GM12878 (cell line): Measurements from ENCODE around the gene NOS1AP. TPM values are rescaled to one million over a fixed set of nuclear protein-coding genes. Genes with fewer than 3 reads are reported as not detected.

Source experiments
- ATAC-seq: fragments of 200-7000 bp; cut with Tn5 transposase; 3 replicates; pipeline ENCODE4 v1.9.1; 2020; ENCODE audit warnings: mild to moderate bottlenecking, moderate library complexity
- Bru-seq: library from RNA; stranded (reverse); fragments of 400-500 nt; gene quantifications from one replicate; lab custom pipeline; 2021; lab: Mats Ljungman, UMichigan
- BruChase-seq, 2 experiments: library from RNA; stranded (reverse); fragments of 400-500 nt; gene quantifications; one replicate each; lab custom pipeline; 2021; lab: Mats Ljungman, UMichigan
- BruUV-seq: library from RNA; stranded (reverse); fragments of 400-500 nt; replicated peaks from 2 replicates; lab custom pipeline; 2021; lab: Mats Ljungman, UMichigan
- CTCF ChIA-PET: fragments of 300-600 bp; sonication (Branson Sonifier 250); formaldehyde crosslinking; extraction: SDS; loops from one replicate; lab custom pipeline; 2021; ENCODE audit warnings: inconsistent platforms; lab: Yijun Ruan, JAX
- POLR2A ChIA-PET: fragments of 350-600 bp; formaldehyde crosslinking; extraction: SDS; loops from one replicate; lab custom pipeline; 2021; ENCODE audit warnings: inconsistent platforms; lab: Charles Lee
- RAD21 ChIA-PET: fragments of 300-600 bp; sonication (Branson Sonifier 250); formaldehyde crosslinking; loops from one replicate; lab custom pipeline; 2023; ENCODE audit warnings: antibody characterized with exemption; ENCODE audit not compliant: unreplicated experiment; lab: Charles Lee
- SMC1A ChIA-PET: fragments of 300-600 bp; sonication (Branson Sonifier 250); formaldehyde crosslinking; loops from one replicate; lab custom pipeline; 2023; ENCODE audit not compliant: unreplicated experiment, uncharacterized antibody; lab: Charles Lee
- DNase-seq: peaks from one replicate; pipeline ENCODE4 v3.0.0-alpha.2; 2011; ENCODE audit warnings: low read depth, low spot score
- FAIRE-seq: peaks from 3 replicates; lab custom pipeline; 2011; peaks lifted over from hg19 to GRCh38; lab: Jason Lieb, UNC
- H2AFZ ChIP-seq: 2 replicates; pipeline ENCODE4 v1.6.0; 2011; ENCODE audit warnings: low read depth, low read length, control low read depth; ENCODE audit not compliant: control insufficient read depth
- H3K27ac ChIP-seq: 2 replicates; pipeline ENCODE4 v1.5.1; 2011; ENCODE audit warnings: control low read depth; ENCODE audit not compliant: control insufficient read depth, insufficient read depth
- H3K27me3 ChIP-seq, 2 experiments: replicated peaks in 1 of 2; 2 replicates each; pipeline versions ENCODE4 v1.6.0 to v1.6.1; 2011; ENCODE audit warnings: low read length in 1 of 2; ENCODE audit not compliant: control insufficient read depth in 2 of 2, insufficient read depth in 2 of 2
- H3K36me3 ChIP-seq, 2 experiments: 2 replicates each; pipeline ENCODE4 v1.5.1; 2011; ENCODE audit warnings: low read length in 1 of 2; ENCODE audit not compliant: control insufficient read depth in 2 of 2, insufficient read depth in 2 of 2
- H3K4me1 ChIP-seq: 2 replicates; pipeline ENCODE4 v1.6.1; 2011; ENCODE audit warnings: mild to moderate bottlenecking, low read length, moderate library complexity, mixed read lengths; ENCODE audit not compliant: control insufficient read depth, insufficient read depth
- H3K4me2 ChIP-seq: 2 replicates; pipeline ENCODE4 v1.6.0; 2011; ENCODE audit warnings: control low read depth; ENCODE audit not compliant: control insufficient read depth, insufficient read depth
- H3K4me3 ChIP-seq: fragments of 200-600 bp; sonication (generic); 2 replicates; pipeline ENCODE4 v1.5.1; 2016
- H3K79me2 ChIP-seq: 2 replicates; pipeline ENCODE4 v1.6.0; 2011; ENCODE audit warnings: low read length; ENCODE audit not compliant: control insufficient read depth, insufficient read depth
- H3K9ac ChIP-seq: 2 replicates; pipeline ENCODE4 v1.8.0; 2011; ENCODE audit warnings: low read length, control low read depth, mixed read lengths; ENCODE audit not compliant: control insufficient read depth, insufficient read depth
- H3K9me3 ChIP-seq: replicated peaks from 3 replicates; pipeline ENCODE4 v1.5.1; 2011; ENCODE audit warnings: mild to moderate bottlenecking, low read length; ENCODE audit not compliant: control insufficient read depth, insufficient read depth
- H4K20me1 ChIP-seq: 2 replicates; pipeline ENCODE4 v1.6.0; 2011; ENCODE audit not compliant: control insufficient read depth, insufficient read depth
- BACH1 ChIP-seq: fragments of 450-650 bp; IDR thresholded peaks from 2 replicates; pipeline ENCODE4 v1.6.1; 2017; ENCODE audit warnings: mild to moderate bottlenecking, borderline replicate concordance
- BHLHE40 ChIP-seq, 2 experiments: fragments of 450-650 bp in 1 of 2; IDR thresholded peaks; 2 replicates each; pipeline ENCODE4 v1.6.1; 2011 to 2017; ENCODE audit warnings: low read depth in 2 of 2, borderline replicate concordance in 1 of 2, improper control_type of control experiment in 1 of 2, low read length in 1 of 2, mild to moderate bottlenecking in 1 of 2
- EGR1 ChIP-seq, 2 experiments: IDR thresholded peaks; 1 replicate in 1 of 2; 2 replicates in 1 of 2; pipeline ENCODE4 v1.6.1; 2011 to 2012; ENCODE audit warnings: low read depth in 2 of 2, low read length in 2 of 2, borderline replicate concordance in 1 of 2, mild to moderate bottlenecking in 1 of 2, moderate library complexity in 1 of 2
- EZH2 ChIP-seq: IDR thresholded peaks from 2 replicates; pipeline ENCODE4 v1.6.1; 2012; ENCODE audit warnings: low read depth, mild to moderate bottlenecking, control low read depth, inconsistent platforms, low read length, borderline replicate concordance; ENCODE audit not compliant: control insufficient read depth
- GATAD2B ChIP-seq: fragments of 450-650 bp; conservative IDR thresholded peaks from 2 replicates; pipeline ENCODE4 v1.6.1; 2017; ENCODE audit warnings: low read depth, mild to moderate bottlenecking, moderate library complexity
- IKZF1 ChIP-seq: fragments of 450-650 bp; conservative IDR thresholded peaks from 2 replicates; pipeline ENCODE4 v1.6.1; 2017; ENCODE audit warnings: antibody characterized with exemption, mild to moderate bottlenecking
- LARP7 ChIP-seq: fragments of 450-650 bp; IDR thresholded peaks from 2 replicates; pipeline ENCODE4 v1.6.1; 2017; ENCODE audit warnings: mild to moderate bottlenecking
- SUZ12 ChIP-seq: fragments of 200-600 bp; sonication (generic); IDR thresholded peaks from one replicate; pipeline ENCODE4 v1.6.1; 2018; ENCODE audit warnings: antibody characterized with exemption, mild to moderate bottlenecking; ENCODE audit not compliant: unreplicated experiment
- WGBS: methylation state at CpG from one replicate; pipeline ENCODE4 v1.1.6; 2016; ENCODE audit warnings: low lambda C conversion rate; ENCODE audit not compliant: insufficient replicate concordance, insufficient coverage; ENCODE audit errors: missing lambda C conversion rate; 5-methylcytosine and 5-hydroxymethylcytosine counted together
- in situ Hi-C: fragments of 300-500 bp; cut with MboI; formaldehyde crosslinking; loops from 9 replicates; pipeline ENCODE4 v1.14.3; 2018; ENCODE audit warnings: mixed read lengths
- intact Hi-C: fragments of 100-400 bp; cut with micrococcal nuclease; formaldehyde crosslinking; loops from one replicate; pipeline ENCODE4 v1.14.2; 2022; ENCODE audit not compliant: unreplicated experiment
- long read RNA-seq, 2 experiments: library from polyadenylated mRNA; unstranded; transcript quantifications; one replicate each; pipeline ENCODE4 v2.0.0, GENCODE V29; 2019 to 2020
- polyA minus RNA-seq, 3 experiments: library from RNA; depleted of rRNA, polyadenylated mRNA; stranded (reverse); fragments of >200 nt; gene quantifications; 2 replicates each; pipeline ENCODE4 v1.2.3, GENCODE V29; 2011
- polyA plus RNA-seq, 11 experiments: library from polyadenylated mRNA; depleted of rRNA in 4 of 11; unstranded in 6 of 11; stranded (reverse) in 5 of 11; fragments of >200 nt; fragmentation: Nextera tagmentation in 4 of 11; fragmentation: Illumina TruSeq in 1 of 11; extraction: Ambion mirVana in 4 of 11; extraction: Trizol in 1 of 11; gene quantifications; 1 replicate in 1 of 11; 2 replicates in 10 of 11; pipeline versions ENCODE4 v1.2.1 to v1.2.3, GENCODE V29; 2011 to 2016; ENCODE audit warnings: inconsistent platforms in 2 of 11, missing spikeins in 2 of 11, low read depth in 1 of 11
- total RNA-seq, 4 experiments: library from RNA; depleted of rRNA in 3 of 4; stranded (reverse); fragments of >200 nt in 3 of 4; fragmentation: Illumina TruSeq in 1 of 4; extraction: Trizol in 1 of 4; gene quantifications; 2 replicates each; pipeline versions ENCODE4 v1.2.1 to v1.2.3, GENCODE V29; 2013 to 2021
- TF ChIP-seq, protein P1 (sequence below): IDR thresholded peaks from 2 replicates; pipeline ENCODE4 v1.6.1; 2012; ENCODE audit warnings: low read length, inconsistent platforms
- TF ChIP-seq, protein P2 (sequence below): fragments of 450-650 bp; IDR thresholded peaks from 2 replicates; pipeline ENCODE4 v1.6.1; 2017; ENCODE audit warnings: mild to moderate bottlenecking, moderate library complexity

The NOS1AP gene
- not detected in 2 replicates for total RNA-seq (2013; cell fraction: nucleolus; rRNA removed)
- total RNA-seq (2014; rRNA removed) (not detected in 2 replicates), total RNA-seq (2014; rRNA removed; fragmentation: Illumina TruSeq; extraction: Trizol) (not detected in 2 replicates), total RNA-seq (2021) (0.15 TPM in 1 of 2 replicates, not detected in the other), polyA plus RNA-seq (2011; rRNA removed) (not detected in 2 replicates), polyA plus RNA-seq (2014; fragmentation: Illumina TruSeq; extraction: Trizol) (0.03 TPM in 1 of 2 replicates, not detected in the other), polyA plus RNA-seq (2014; fragmentation: Nextera tagmentation; extraction: Ambion mirVana) (not detected), polyA plus RNA-seq (2014; rRNA removed) (not detected in 2 replicates), polyA plus RNA-seq (2016; fragmentation: Nextera tagmentation; extraction: Ambion mirVana) (not detected), polyA minus RNA-seq (2011; rRNA and poly(A)+ RNA removed) (not detected in 2 replicates), Bru-seq, nascent RNA (percentile 17 among the genes with signal in this experiment), BruChase-seq, experiment 1, labeled RNA remaining after a 6-hour chase (percentile 18 among the genes with signal in this experiment), BruChase-seq, experiment 2, labeled RNA remaining after a 2-hour chase (percentile 24 among the genes with signal in this experiment)
- polyA plus RNA-seq (2011; ENCODE audit: low read depth): not detected
- polyA plus RNA-seq (2011; cell fraction: cytosol; rRNA removed): 0.01 TPM in 1 of 2 replicates, not detected in the other
- 0.01 TPM in 1 of 2 replicates, not detected in the other for polyA plus RNA-seq (2011; cell fraction: nucleus; rRNA removed)
- 0.14 TPM in 1 of 2 replicates, not detected in the other for polyA plus RNA-seq (2012)
- not detected in 2 replicates for polyA minus RNA-seq (2011; cell fraction: cytosol; rRNA and poly(A)+ RNA removed)
- polyA minus RNA-seq (2011; cell fraction: nucleus; rRNA and poly(A)+ RNA removed): not detected in 2 replicates
- long read RNA-seq, experiment 1, partial matches to known transcripts: 0 of 1 reads
- long read RNA-seq, experiment 1, other reads (novel, unspliced or antisense): 1 of 1 reads
- long read RNA-seq, experiment 2, partial matches to known transcripts: 0 of 1 reads
- long read RNA-seq, experiment 2, other reads (novel, unspliced or antisense): 1 of 1 reads

DNA sequence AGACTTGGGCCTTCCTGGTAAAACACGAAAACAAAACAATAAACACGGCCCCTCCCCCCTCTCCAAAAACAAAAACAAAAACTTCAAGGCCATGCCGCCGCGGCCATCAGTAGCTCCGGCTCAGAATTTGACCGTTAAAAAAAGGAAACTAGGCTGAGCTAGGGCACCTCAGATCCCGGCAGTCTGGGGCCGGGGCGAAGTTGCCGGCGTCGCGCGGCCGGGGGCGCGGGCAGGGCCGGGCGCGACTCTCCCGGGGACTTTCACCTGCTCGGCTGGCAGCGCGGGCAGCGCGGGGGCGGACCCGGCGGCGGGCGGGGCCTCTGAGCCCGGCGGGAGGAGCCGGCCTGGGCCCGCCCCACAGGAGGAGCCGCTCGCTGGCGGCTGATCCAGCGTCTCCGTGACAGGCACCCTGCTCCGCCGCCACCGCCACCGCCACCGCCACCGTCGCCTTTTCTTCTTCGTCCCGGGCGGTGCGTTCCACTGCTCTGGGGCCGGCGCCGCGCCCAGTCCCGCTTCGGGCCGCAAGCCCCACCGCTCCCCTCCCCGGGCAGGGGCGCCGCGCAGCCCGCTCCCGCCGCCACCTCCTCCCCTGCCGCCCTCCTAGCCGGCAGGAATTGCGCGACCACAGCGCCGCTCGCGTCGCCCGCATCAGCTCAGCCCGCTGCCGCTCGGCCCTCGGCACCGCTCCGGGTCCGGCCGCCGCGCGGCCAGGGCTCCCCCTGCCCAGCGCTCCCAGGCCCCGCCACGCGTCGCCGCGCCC lies at the start of gene NOS1AP:
Gene NOS1AP (plus strand): TSS at position 358 of the 760 bp plus-strand sequence. CDS start 487 bp downstream, outside the sequence.
- peaks cover 4% of the 10 kb centered on the region; the same call in 1 of the 2 replicates for H4K20me1 ChIP-seq
- ATAC-seq (peak; percentile 100), FAIRE-seq (no peak), DNase-seq (no peak)
- no TSS peak for BruUV-seq
- H3K9ac ChIP-seq: peak within 1 kb of the TSS; percentile 22; the same call in 1 of the 2 replicates
- peaks cover 7 to 11% of the 10 kb centered on the region in 2 experiments for H3K27me3 ChIP-seq
- SMC1A ChIA-PET: interaction anchor here (0.9 kb wide), 1 partner anchor 273 kb away, joined by 4 read pairs; no protein-coding TSS in a partner anchor
- no peaks in the 10 kb centered on the region for H3K36me3 ChIP-seq
- peak within 1 kb of the TSS; percentile 84 for H3K4me3 ChIP-seq
- no peaks in the 10 kb centered on the region for H3K9me3 ChIP-seq
- CTCF ChIA-PET: interaction anchor here (1.0 kb wide), 1 partner anchor 13 kb away, joined by 5 read pairs; no protein-coding TSS in a partner anchor
- no peaks in the 10 kb centered on the region for H3K79me2 ChIP-seq
- in situ Hi-C loops (no loop called here), intact Hi-C loops (no loop called here)
- RAD21 ChIA-PET: no interaction called here
- TF ChIP-seq BACH1 (no peak), GATAD2B (peak; percentile 48; the same call in 1 of the 2 replicates), BHLHE40 (IDR thresholded peaks at IDR 0.05; ENCODE audit: borderline replicate concordance in 1 of 2, low read depth in 2 of 2, low read length in 1 of 2) (0 out of 4 replicates have a peak, but pooled peaks of 1 of the 2 experiments have one; percentile 11), SUZ12 (peak; percentile 75), IKZF1 (peak; percentile 61; the same call in 1 of the 2 replicates), EGR1 (IDR thresholded peaks at IDR 0.05; ENCODE audit: borderline replicate concordance in 1 of 2, low read depth in 2 of 2, low read length in 2 of 2) (peak in 1 of 2 experiments; percentile 94; a peak in 2 of 3 replicates), LARP7 (peak; percentile 39; the same call in 1 of the 2 replicates), EZH2 (no peak)
- TF ChIP-seq, protein P1, sequence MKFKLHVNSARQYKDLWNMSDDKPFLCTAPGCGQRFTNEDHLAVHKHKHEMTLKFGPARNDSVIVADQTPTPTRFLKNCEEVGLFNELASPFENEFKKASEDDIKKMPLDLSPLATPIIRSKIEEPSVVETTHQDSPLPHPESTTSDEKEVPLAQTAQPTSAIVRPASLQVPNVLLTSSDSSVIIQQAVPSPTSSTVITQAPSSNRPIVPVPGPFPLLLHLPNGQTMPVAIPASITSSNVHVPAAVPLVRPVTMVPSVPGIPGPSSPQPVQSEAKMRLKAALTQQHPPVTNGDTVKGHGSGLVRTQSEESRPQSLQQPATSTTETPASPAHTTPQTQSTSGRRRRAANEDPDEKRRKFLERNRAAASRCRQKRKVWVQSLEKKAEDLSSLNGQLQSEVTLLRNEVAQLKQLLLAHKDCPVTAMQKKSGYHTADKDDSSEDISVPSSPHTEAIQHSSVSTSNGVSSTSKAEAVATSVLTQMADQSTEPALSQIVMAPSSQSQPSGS: no peak
- TF ChIP-seq, protein P2, sequence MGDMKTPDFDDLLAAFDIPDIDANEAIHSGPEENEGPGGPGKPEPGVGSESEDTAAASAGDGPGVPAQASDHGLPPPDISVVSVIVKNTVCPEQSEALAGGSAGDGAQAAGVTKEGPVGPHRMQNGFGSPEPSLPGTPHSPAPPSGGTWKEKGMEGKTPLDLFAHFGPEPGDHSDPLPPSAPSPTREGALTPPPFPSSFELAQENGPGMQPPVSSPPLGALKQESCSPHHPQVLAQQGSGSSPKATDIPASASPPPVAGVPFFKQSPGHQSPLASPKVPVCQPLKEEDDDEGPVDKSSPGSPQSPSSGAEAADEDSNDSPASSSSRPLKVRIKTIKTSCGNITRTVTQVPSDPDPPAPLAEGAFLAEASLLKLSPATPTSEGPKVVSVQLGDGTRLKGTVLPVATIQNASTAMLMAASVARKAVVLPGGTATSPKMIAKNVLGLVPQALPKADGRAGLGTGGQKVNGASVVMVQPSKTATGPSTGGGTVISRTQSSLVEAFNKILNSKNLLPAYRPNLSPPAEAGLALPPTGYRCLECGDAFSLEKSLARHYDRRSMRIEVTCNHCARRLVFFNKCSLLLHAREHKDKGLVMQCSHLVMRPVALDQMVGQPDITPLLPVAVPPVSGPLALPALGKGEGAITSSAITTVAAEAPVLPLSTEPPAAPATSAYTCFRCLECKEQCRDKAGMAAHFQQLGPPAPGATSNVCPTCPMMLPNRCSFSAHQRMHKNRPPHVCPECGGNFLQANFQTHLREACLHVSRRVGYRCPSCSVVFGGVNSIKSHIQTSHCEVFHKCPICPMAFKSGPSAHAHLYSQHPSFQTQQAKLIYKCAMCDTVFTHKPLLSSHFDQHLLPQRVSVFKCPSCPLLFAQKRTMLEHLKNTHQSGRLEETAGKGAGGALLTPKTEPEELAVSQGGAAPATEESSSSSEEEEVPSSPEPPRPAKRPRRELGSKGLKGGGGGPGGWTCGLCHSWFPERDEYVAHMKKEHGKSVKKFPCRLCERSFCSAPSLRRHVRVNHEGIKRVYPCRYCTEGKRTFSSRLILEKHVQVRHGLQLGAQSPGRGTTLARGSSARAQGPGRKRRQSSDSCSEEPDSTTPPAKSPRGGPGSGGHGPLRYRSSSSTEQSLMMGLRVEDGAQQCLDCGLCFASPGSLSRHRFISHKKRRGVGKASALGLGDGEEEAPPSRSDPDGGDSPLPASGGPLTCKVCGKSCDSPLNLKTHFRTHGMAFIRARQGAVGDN: 0 out of 2 replicates have a peak, but pooled peaks have one; percentile 12
- H3K4me2 ChIP-seq: peak within 1 kb of the TSS; percentile 85
- WGBS: 1% methylated on average over 38 of the region's 95 CpGs
- H3K4me1 ChIP-seq: no peaks in the 10 kb centered on the region
- H3K27ac ChIP-seq: no peak within 1 kb of the TSS
- POLR2A ChIA-PET: interaction anchor here (0.6 kb wide), 1 partner anchor 101 kb away, joined by 3 read pairs; no protein-coding TSS in a partner anchor
- H2AFZ ChIP-seq: peak within 1 kb of the TSS; percentile 42
